ENCODE measurements around the gene PACRG.
"Not testable (repeated sequence)": the region's sequence is repeated elsewhere in the genome, so short reads cannot be mapped to it uniquely, and the experiment has no call there.

The PACRG gene

DNA sequence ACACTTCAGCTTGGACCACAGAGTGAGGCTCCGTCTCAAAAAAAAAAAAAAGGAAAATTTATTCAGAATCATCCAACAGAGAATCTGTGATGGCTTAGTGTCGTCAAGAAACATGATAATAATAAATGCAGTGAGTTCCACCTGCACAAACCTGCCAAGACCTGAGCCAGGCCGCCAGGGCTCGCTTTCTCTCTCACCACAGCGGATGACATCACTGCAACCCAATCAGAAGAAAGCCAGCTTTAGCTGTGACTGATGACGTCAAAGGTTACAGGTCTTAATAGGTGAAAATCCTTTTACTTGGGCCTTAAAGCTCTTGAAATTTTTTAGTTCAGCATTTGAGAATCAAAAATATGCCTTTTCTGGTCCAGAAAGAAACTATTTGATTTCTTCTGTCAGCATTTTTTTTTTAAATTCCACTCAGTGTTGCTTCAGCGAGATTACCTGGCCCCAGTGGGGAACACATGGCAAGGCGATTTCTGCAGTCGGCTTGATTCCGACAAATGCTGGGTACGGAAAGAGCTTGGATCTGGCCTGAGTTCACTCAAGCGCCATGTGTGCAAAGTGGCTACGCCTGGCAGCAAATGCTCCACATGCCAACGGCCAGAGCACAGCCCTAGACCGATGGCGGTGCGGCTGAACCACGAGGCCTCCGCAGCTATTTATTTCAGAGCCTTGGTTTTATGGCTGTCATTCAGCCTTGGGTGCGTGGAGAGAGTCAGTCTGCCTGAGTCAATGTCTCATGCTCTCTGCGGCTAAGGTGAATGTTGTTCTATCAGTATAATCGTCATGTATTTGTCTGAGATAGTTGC lies 581.1 kb downstream of the PACRG start:
- no peak for FAIRE-seq
- DNase-seq (ENCODE audit: insufficient read length): no peak
- no peak for TF ChIP-seq POLR2AphosphoS5 (IDR thresholded peaks at IDR 0.05; ENCODE audit: low read depth, low read length)
- TF ChIP-seq POLR2A (IDR thresholded peaks at IDR 0.05; ENCODE audit: low read depth, low read length): no peak
- no peak for TF ChIP-seq TAF1 (IDR thresholded peaks at IDR 0.05; ENCODE audit: borderline replicate concordance, low read depth, low read length)

DNA sequence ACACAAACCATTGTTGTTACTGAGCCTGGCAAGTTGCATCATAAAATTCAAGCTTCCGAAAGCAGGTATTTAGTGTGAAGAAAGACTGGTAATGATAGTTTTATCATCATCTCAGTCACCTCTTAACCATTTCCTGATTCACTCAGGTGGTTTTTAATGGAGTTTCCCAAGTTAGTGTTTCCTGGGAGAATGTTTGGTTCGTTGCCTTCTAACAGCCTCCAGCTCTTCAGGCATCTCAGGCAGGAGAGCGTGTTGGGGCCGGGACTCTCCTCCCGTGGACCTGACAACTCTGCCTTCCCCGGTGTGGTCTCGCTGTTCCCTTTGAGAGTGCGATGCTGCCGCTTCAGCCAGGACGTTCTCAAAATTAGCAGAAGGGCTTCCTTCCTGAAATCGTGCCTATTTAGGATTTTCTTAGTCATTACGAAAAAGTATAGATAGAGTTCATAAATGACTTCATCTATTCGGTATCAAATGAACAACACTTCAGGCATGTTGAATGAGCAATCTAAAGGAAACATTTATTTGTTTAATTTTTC lies 581.8 kb downstream of the PACRG start:
- TF ChIP-seq TAF1 (IDR thresholded peaks at IDR 0.05; ENCODE audit: borderline replicate concordance, low read depth, low read length): no peak
- no peak for TF ChIP-seq POLR2A (IDR thresholded peaks at IDR 0.05; ENCODE audit: low read depth, low read length)
- TF ChIP-seq POLR2AphosphoS5 (IDR thresholded peaks at IDR 0.05; ENCODE audit: low read depth, low read length): no peak
- DNase-seq (ENCODE audit: insufficient read length) (no peak), FAIRE-seq (no peak)

DNA sequence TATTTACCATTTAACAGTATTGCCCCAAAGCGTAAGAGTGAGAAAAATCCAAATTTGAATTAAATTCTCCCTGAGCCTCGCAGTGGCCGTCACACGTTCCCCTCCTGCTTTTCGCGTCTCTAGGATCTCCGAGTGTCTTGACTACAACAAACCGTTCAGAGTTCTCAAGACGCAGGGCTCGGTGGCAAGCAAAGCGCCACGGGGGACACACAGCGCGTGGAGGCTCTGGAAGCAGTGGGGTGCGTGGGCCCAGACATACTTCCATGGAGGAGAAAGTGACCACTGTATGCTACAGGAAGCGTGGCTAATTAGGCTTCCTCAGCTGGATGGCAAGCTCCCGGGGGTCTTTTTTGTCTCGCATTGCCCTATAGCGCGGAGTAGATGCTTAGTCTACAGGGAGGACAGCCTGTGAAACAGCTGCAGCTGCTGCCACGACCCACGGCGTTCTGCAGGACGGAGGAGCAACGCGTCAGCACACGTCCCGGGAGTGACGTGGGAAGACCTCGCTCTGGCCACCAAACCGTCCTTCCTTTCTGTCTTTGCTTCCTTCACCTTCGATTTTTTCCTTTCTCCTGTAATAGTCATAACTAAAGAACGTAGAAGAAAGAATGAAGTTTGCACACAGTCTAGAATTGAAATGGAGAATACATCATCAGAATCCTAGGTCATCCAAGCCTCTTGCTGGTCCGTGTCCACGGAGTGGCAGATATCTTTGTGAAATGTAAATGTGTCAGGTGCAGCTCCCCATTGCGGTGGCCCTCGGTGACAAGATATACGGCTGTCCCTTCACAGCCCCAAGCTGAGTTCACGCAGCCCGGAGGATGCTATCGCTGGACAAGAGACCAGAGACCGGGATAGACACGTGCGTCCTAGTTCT lies 582.6 kb downstream of the PACRG start:
- DNase-seq (ENCODE audit: insufficient read length) (no peak), FAIRE-seq (no peak)
- TF ChIP-seq POLR2A (IDR thresholded peaks at IDR 0.05; ENCODE audit: low read depth, low read length): no peak

DNA sequence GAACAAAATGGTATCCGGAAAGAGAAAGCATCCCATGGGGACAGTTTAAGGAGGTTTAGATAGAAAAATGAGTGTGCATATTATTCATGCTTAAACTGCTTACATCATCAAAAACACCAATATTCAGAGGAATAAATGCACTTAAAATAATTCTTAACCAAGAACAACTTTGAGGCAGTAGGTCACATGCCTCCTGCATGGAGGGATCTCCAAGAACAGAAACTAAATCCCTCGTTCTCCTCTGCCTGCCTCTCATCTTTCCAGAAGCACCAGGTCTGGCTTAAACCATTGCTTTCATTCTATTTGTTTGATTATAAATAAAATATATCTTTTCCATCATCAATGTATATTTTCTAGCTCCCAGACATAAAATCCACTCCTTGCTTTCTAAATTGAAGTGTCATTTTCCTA lies 583.2 kb downstream of the PACRG start:
- DNase-seq (ENCODE audit: insufficient read length) (no peak), FAIRE-seq (no peak)
- TF ChIP-seq TAF1 (IDR thresholded peaks at IDR 0.05; ENCODE audit: borderline replicate concordance, low read depth, low read length) (no peak), POLR2AphosphoS5 (IDR thresholded peaks at IDR 0.05; ENCODE audit: low read depth, low read length) (no peak), POLR2A (IDR thresholded peaks at IDR 0.05; ENCODE audit: low read depth, low read length) (no peak)

DNA sequence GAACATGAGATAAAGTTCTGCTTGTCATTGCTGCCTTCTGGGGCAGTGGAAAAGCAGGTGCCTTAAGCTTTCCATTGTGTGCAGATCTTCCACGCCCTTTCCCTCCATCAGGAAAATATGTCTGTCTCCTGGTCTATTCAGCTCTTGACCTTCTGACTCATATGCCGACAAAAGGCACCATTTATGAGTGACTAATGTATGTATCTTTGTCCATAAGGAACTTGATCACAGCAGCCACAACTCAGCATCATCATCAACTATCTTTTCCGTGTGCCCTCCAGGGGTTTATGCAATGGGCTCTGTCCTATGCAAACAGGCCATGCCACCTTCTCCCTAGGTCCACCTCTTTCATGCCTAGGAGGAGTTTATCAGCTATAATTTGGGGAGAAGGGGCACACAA lies 584.1 kb downstream of the PACRG start:
- FAIRE-seq (no peak), DNase-seq (ENCODE audit: insufficient read length) (no peak)
- no peak for TF ChIP-seq POLR2A (IDR thresholded peaks at IDR 0.05; ENCODE audit: low read depth, low read length)
- no peak for TF ChIP-seq TAF1 (IDR thresholded peaks at IDR 0.05; ENCODE audit: borderline replicate concordance, low read depth, low read length)
- TF ChIP-seq POLR2AphosphoS5 (IDR thresholded peaks at IDR 0.05; ENCODE audit: low read depth, low read length): no peak

DNA sequence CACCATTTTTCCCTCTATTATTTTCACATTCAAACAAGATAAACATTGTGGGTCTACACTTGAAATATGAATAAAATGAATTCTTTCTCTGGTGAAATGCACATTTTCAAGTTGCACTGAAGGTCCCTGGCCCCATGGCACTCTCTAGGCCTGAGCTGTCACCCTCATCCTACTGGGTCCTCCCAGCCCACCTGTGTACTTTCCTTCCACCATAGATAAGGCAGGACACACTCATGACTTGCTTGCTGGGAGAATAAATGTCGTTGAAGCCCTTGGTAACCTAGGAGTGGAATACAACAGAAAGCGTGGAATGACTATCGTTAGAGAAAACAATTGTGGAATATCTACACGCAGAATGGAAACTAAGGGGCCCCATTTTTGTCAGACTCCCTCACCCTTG lies 585.8 kb downstream of the PACRG start:
- TF ChIP-seq POLR2A (IDR thresholded peaks at IDR 0.05; ENCODE audit: low read depth, low read length): no peak
- TF ChIP-seq TAF1 (IDR thresholded peaks at IDR 0.05; ENCODE audit: borderline replicate concordance, low read depth, low read length): no peak
- TF ChIP-seq POLR2AphosphoS5 (IDR thresholded peaks at IDR 0.05; ENCODE audit: low read depth, low read length): no peak
- FAIRE-seq: no peak
- no peak for DNase-seq (ENCODE audit: insufficient read length)

DNA sequence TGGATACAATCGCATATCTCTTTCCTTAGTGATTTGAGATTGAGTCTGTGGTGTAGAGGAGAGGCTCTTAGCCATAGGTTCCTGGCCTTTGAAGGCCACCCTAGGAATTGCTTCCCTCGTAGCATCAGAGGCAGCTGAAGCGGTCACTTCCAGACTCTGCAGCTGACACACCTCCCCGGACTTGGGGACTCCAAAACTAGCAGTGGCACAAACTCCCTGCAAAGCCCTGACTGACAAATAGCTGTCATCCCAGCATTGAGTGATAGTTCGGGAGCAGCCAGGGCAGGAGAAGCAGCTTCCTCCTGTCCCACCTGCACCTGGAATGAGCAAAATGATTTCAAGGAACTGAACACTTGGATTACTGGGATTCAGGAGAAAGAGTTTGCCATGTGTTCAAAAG lies 586.2 kb downstream of the PACRG start:
- no peak for FAIRE-seq
- DNase-seq (ENCODE audit: insufficient read length): no peak
- TF ChIP-seq POLR2AphosphoS5 (IDR thresholded peaks at IDR 0.05; ENCODE audit: low read depth, low read length): no peak
- TF ChIP-seq TAF1 (IDR thresholded peaks at IDR 0.05; ENCODE audit: borderline replicate concordance, low read depth, low read length): no peak
- no peak for TF ChIP-seq POLR2A (IDR thresholded peaks at IDR 0.05; ENCODE audit: low read depth, low read length)

DNA sequence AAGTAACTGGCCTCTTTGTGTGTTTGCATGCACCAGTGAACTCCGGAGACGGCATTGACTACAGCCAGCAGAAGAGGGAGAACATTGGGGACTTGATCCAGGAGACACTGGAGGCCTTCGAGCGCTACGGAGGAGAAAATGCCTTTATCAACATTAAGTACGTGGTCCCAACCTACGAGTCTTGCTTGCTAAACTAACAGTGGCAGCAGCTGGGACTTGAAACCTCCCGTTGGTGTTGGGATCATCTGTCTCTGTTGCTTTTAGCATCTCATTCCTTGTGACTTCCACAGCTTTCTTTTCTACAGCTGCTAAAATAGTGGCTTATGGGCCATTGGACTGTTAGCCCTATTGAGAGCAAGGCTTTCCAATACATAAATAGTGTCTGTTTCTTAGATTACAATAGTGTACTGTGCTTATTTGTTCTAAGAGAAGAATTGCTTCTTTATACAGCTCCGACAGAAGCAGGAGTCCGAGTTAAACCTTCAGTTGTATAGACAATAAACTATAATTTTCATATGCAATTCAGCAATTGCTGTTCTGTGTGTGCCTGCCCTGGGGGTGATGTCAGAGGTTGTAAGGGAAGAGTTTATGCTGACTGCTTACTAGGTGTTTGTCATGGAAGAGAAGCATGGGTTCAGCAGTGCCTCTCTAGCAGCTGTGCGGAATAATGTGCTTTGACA lies 587.2 kb downstream of the PACRG start:
- no peak for DNase-seq (ENCODE audit: insufficient read length)
- FAIRE-seq: no peak
- no peak for TF ChIP-seq POLR2AphosphoS5 (IDR thresholded peaks at IDR 0.05; ENCODE audit: low read depth, low read length)
- no peak for TF ChIP-seq POLR2A (IDR thresholded peaks at IDR 0.05; ENCODE audit: low read depth, low read length)
- TF ChIP-seq TAF1 (IDR thresholded peaks at IDR 0.05; ENCODE audit: borderline replicate concordance, low read depth, low read length): no peak

DNA sequence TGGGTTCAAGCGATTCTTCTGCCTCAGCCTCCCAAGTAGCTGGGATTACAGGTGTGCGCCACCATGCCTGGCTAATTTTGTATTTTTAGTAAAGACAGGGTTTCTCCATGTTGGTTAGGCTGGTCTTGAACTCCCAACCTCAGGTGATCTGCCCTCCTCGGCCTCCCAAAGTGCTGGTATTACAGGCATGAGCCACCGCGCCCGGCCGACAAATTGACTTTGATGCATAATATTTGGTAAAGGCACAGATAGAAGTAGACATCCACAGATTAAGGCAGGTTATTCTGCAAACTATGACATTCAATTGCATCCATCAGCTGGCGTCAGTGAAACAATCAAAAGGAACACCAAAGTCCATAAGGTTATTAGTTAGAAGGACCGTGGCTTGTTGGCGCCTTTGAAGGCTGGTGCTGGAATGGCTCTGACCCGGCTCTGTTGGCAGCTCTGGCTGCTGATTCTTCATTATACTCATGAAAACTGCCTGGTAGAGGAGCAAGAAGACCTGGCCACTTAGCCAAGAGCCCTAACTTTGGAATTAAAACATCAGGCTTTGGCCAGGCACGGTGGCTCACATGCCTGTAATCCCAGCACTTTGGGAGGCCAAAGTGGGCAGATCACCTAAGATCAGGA lies 589.2 kb downstream of the PACRG start:
- not testable (repeated sequence) for FAIRE-seq; DNase-seq (ENCODE audit: insufficient read length)

DNA sequence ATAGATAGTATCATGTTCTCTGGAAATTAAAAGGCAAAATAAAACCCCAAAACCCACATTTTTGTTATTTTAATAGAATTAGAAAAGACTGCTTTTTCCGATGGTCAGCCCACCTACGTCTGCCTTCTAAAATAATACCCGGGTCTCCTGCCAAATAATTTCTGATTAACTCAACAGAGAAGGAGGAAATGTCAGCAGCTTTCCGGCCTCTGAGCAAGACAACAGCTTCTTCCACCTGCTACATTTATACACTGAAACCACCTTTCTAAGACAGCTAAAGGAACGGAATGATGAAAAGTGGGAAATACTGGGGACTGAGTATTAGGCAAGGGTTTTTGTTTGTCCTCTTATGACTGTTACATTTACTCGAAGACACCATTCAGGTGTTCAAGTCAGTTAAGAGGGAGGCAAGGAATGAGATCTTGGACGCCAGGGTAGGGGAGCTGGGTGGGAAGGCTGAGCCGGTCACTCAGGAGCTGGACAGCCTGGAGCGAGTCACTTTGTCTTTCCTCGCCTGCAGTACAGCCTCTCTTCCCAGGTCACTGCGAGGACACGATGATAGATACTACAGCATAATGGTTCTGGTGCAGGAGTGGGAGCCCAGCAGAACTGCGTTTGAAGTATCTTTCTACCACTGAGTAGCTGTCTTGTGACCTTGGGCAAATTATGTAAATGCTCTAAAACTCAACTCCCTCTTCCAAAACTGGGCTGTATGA lies 590.5 kb downstream of the PACRG start:
- TF ChIP-seq TAF1 (IDR thresholded peaks at IDR 0.05; ENCODE audit: borderline replicate concordance, low read depth, low read length): no peak
- FAIRE-seq: no peak

More for the DNA sequence above, 590.5 kb downstream of the PACRG start:
- DNase-seq (ENCODE audit: insufficient read length): no peak

Data from GM12892 (cell line).